ENCODE measurements around the gene VARS1. TPM values are rescaled to one million over a fixed set of nuclear protein-coding genes. Genes with fewer than 3 reads are reported as not detected.

The VARS1 gene
- total RNA-seq, 1 donor from 2014 or later = 35.0 TPM

DNA sequence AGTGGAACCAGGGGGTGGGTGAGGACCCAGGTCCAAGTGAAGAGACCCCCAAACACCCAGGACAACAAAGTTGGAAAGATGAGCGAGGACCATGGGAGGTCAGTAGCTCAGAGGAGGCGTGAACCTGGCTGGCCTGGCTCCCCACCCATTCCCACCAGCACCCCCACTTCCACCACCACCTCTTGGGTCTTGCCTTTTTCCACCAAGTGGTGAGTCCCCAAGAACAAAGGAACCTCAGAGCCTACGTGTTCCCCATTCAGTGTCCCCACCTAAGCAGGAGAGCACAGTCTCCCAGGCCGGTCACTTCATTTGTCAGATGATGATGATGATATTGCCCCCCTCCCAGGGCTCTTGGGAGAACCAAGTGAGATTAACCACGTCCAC, 17.9 kb downstream of the VARS1 start:
- intact Hi-C loops (cut with DNase I) = no loop called here
- no peak for DNase-seq (ENCODE audit: low spot score)

- DNase-seq (ENCODE audit: low spot score) = peak; percentile 86
- intact Hi-C loops (cut with DNase I) = no loop called here
These were observed 18.4 kb downstream of the VARS1 start, which contains the start of gene VWA7 for GRCh38 chr6:31776989-31777666. TSS of gene VWA7 (minus strand) at chr6:31777328. CDS start at chr6:31776779, 549 bp downstream.

DNA sequence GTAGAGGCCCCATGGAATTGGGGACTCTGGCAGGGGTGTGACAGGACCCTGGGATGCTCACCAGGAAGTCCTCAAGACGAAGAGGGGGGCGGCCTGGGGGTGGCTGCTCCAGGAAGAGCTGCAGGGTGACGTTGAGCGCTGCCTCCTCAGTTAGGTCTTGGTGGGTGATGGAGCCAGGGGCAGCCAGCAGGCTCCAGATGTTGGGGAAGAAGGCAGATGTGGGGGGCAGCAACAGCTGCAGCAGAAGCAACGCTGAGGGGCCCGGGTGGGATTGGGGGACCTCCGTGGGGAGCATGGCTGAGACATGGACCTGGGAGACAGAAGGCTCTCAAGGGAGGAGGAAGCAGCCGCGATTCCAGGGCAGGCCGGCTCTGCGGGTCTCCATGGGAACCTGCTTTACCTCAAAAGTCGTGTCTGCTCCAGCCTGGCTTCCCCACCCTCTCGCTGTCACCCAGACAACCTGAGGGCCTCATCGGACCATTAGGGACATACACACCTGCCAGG, 19.0 kb downstream of the VARS1 start:
- DNase-seq (ENCODE audit: low spot score) = no peak
- intact Hi-C loops (cut with DNase I) = no loop called here

GRCh38 chr6:31775633-31776484, 19.7 kb downstream of the VARS1 start:
- no peak for DNase-seq (ENCODE audit: low spot score)
- intact Hi-C loops (cut with DNase I) = no loop called here

DNA sequence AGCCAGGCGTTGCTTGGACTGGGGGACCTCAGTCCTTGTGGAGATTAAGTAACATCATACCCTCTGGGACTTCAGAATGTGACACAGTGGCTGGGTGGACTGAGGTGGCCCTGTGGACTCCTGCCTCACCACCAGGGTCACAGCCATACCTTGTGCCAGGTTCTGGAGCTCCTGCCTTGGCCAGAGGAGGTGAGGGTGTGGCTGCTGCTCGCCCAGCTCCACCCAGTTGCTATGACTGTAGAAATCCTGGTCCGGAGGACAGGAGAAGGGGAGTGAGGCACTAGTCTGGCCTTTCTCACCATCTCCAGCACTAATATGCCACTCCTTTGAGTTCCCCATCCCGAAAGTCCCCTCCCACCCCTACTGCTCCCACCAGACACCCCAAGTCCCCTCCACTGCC, 20.4 kb downstream of the VARS1 start:
- no peak for DNase-seq (ENCODE audit: low spot score)
- intact Hi-C loops (cut with DNase I) = no loop called here

- DNase-seq (ENCODE audit: low spot score) = no peak
- intact Hi-C loops (cut with DNase I) = loop anchor here (2.0 kb wide), 1 partner anchor 59 kb away; no protein-coding TSS in a partner anchor
These were observed 23.6 kb downstream of the VARS1 start for GRCh38 chr6:31771992-31772358.

GRCh38 chr6:31770860-31771259, 24.7 kb downstream of the VARS1 start:
- intact Hi-C loops (cut with DNase I) = no loop called here
- no peak for DNase-seq (ENCODE audit: low spot score)

DNA sequence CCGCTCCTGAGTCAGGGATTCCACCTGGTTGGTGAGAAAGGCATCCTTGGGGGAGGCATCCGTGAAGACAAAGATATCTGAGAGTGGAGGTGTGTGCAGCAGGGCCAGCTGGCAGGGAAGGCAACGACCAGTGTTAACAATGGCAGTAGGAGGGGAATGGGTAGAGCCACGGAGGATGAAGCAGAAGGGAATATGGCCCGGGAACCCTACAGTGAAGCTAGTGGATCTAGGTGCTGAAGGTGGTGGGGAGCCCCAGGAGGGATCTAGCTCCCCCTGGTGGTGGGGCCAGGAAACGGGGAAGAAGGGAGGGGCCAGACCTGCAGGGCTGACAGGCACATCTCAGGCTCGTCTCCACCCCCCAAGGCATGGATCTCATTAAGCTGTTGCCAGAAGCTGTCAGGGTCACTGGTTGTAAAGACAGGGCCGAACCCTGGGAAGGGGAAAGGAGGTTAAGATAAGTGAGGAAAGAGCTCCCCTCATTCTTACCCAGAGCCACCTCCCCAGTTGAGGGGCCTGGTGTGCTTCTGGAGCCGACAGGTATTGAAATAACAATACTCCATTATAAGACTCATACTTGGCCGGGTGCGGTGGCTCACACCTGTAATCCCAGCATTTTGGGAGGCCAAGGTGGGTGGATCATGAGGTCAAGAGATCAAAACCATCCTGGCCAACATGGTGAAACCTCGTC, 25.7 kb downstream of the VARS1 start:
- peak; percentile 94 for DNase-seq (ENCODE audit: low spot score)
- intact Hi-C loops (cut with DNase I) = no loop called here

DNA sequence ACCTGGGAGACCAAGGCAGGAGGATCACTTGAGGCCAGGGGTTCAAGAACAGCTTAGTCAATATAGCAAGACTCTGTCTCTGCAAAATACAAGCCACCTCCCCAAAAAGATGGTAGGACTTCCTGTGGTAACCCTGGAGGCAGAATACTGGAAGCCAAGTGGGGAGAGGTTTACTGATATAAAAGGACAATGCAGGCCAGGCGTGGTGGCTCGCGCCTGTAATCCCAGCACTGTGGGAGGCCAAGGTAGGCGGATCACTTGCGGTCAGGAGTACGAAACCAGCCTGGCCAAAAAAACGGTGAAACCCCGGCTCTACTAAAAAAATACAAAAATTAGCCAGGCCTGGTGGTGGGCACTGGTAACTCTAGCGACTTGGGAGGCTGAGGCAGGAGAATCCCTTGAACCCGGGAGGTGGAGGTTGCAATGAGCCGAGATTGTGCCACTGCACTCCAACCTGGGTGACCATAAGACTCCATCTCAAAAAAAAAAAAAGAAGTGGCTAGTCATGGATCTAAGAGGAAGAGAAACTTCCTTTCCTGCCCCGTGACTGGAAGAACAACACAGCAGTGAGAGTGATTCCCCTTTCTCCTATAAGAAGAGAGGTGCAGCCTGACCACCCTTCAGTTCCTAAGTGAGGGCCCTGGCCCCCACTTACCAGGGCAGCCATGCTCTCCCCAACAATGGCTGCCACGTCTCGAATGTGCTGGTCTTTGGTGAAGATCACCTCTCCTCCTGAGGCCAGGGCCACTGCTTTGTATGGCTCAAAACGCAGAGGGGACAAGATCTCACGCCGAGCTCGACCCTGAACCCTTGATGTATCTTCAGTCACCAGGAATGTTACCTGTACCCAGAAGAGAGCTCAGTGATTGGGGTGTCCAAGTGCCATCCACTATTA, 26.9 kb downstream of the VARS1 start:
- intact Hi-C loops (cut with DNase I) = no loop called here
- no peak for DNase-seq (ENCODE audit: low spot score)

DNA sequence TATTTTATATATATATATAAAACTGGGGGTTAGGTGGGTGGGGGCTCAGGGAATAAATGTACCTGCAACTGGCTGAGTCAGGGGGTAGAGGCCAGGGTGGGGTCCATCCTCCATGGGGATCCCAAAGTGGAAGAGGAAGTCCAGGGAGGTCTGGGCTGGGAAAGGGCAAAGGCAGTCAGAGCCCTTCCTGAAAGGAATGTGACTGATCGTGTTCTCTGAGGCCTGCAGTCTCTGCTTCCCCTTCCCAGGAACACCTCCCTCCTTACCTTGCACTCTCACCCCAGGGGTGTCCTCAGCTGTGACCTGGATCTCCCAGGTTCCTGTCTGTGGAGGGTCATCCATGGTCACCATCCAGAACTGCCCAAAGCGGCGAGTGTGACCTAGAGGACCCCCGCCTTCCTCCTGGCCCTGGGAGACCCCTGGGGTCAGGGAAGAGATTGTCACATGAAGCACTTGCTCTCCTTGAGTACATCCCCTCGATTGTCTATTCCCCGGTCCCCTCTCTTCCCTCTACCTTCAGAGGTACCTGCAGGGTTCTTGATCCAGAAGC, 28.4 kb downstream of the VARS1 start:
- intact Hi-C loops (cut with DNase I) = loop anchor here (2.0 kb wide), 1 partner anchor 86 kb away; the partner anchor contains the start of gene LY6G5C
- DNase-seq (ENCODE audit: low spot score) = no peak

GRCh38 chr6:31765910-31766794, 29.4 kb downstream of the VARS1 start:
- no peak for DNase-seq (ENCODE audit: low spot score)
- intact Hi-C loops (cut with DNase I) = loop anchor here (2.0 kb wide), 1 partner anchor 85 kb away; the partner anchor contains the start of gene LY6G5C

- no peak for DNase-seq (ENCODE audit: low spot score)
- intact Hi-C loops (cut with DNase I) = no loop called here
These were observed 30.0 kb downstream of the VARS1 start for GRCh38 chr6:31765559-31765909.

DNA sequence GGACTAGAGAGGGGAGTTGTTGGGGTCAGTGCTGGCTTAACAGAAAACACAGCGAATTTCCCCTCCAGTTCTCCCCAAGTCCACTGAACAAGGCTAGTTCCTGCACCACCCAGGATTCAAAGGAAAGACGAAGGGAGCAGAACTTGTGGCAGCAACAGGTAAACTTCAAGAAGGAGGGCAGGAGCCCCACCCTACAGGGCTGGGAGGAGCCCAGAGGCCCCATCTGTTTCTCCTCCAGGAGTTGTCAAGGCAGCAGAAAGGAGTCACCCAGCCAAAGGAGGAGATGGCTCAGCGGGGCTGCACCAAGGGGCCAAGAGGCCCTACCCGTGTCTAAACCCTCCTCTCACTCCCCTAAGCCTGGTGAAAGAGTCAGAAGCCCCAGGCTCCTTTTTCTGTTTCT, 31.4 kb downstream of the VARS1 start:
- intact Hi-C loops (cut with DNase I) = loop anchor here (5.0 kb wide), 1 partner anchor 37 kb away; the partner anchor contains the start of gene DDAH2
- DNase-seq (ENCODE audit: low spot score) = no peak

DNA sequence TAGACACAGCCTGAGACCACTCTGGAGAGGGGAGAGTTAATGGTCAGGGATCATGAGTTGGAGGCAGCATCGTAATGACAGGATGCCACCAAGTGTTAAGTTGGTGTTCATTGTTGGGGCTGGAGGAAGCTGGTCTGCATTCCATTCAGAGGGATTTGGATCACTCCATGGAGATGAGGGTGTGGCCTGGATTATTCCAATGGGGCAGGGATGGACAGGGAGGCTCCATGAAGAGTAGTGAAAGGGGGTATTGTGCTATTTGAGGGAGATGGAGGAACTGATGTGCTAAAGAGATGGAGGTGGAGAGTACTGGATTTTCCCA, 32.0 kb downstream of the VARS1 start:
- intact Hi-C loops (cut with DNase I) = loop anchor here (5.0 kb wide), 1 partner anchor 36 kb away; the partner anchor contains the start of gene DDAH2
- no peak for DNase-seq (ENCODE audit: low spot score)

GRCh38 chr6:31762878-31763618, 32.5 kb downstream of the VARS1 start:
- no peak for DNase-seq (ENCODE audit: low spot score)
- intact Hi-C loops (cut with DNase I) = loop anchor here (5.0 kb wide), 1 partner anchor 36 kb away; the partner anchor contains the start of gene DDAH2

GRCh38 chr6:31762356-31762755, 33.2 kb downstream of the VARS1 start, which contains the start of gene SAPCD1:
TSS of gene SAPCD1 (plus strand) at chr6:31762656. CDS start at chr6:31763055, 399 bp downstream.
- intact Hi-C loops (cut with DNase I) = loop anchor here (5.0 kb wide), 1 partner anchor 35 kb away; the partner anchor contains the start of gene DDAH2
- no peak for DNase-seq (ENCODE audit: low spot score)

DNA sequence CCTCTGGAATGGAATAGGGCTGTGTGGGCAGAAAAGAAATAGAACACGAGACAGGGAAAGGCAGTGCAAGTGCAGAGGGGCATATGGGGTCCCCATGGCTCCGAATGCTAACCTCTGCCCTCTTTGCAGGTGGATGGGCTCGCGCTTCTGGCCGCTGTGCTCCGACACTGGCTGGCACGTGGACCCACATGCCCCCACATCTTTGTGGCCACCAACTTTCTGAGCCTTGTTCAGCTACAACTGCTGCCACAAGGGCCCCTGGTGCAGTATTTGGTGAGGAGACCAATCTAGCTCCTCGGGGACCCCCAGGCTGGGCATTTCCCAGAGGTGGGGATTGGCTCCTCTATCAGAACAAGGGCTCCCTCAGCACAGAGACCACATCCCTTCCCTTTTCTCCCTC, 34.2 kb downstream of the VARS1 start:
- intact Hi-C loops (cut with DNase I) = loop anchor here (5.0 kb wide), 1 partner anchor 34 kb away; the partner anchor contains the start of gene DDAH2
- no peak for DNase-seq (ENCODE audit: low spot score)

All from cardiac septum (tissue), 1 donor.